GM12873 (cell line): ENCODE data around the gene SUCLG2.

Experiments used
- TF ChIP-seq, protein P1 (sequence below): IDR thresholded peaks from 2 replicates; pipeline ENCODE4 v1.5.1; 2012; ENCODE audit warnings: low read depth, mild to moderate bottlenecking, moderate library complexity, low read length, control low read depth; ENCODE audit not compliant: insufficient read depth; ENCODE audit errors: missing control alignments

The SUCLG2 gene

GRCh38 chr3:67540198-67540894 lies 114.1 kb downstream of the SUCLG2 start:
- TF ChIP-seq, protein P1, sequence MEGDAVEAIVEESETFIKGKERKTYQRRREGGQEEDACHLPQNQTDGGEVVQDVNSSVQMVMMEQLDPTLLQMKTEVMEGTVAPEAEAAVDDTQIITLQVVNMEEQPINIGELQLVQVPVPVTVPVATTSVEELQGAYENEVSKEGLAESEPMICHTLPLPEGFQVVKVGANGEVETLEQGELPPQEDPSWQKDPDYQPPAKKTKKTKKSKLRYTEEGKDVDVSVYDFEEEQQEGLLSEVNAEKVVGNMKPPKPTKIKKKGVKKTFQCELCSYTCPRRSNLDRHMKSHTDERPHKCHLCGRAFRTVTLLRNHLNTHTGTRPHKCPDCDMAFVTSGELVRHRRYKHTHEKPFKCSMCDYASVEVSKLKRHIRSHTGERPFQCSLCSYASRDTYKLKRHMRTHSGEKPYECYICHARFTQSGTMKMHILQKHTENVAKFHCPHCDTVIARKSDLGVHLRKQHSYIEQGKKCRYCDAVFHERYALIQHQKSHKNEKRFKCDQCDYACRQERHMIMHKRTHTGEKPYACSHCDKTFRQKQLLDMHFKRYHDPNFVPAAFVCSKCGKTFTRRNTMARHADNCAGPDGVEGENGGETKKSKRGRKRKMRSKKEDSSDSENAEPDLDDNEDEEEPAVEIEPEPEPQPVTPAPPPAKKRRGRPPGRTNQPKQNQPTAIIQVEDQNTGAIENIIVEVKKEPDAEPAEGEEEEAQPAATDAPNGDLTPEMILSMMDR, result no peak

GRCh38 chr3:67535006-67535405 lies 119.4 kb downstream of the SUCLG2 start:
- TF ChIP-seq, protein P1, result no peak

DNA sequence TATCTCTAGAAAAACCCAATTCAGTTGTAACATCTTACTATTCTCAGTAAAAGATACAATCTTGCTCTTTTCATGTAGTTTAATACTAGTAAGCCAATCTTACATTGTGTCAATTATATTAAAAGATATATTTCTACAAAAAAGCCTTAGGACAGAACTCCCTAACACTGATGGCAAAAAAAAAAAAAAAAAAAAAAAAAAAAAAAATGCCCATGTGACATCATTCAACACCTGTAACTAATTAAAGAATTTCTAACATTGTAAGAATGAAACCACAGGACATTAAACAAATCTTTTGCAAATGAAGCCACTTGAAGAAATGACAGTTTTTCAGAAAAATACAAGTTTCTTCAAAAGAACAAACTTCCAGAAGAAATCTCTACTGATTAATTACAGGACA lies 119.8 kb downstream of the SUCLG2 start:
- TF ChIP-seq, protein P1, result no peak

GRCh38 chr3:67531181-67532101 lies 123.0 kb downstream of the SUCLG2 start:
- TF ChIP-seq, protein P1, result no peak

DNA sequence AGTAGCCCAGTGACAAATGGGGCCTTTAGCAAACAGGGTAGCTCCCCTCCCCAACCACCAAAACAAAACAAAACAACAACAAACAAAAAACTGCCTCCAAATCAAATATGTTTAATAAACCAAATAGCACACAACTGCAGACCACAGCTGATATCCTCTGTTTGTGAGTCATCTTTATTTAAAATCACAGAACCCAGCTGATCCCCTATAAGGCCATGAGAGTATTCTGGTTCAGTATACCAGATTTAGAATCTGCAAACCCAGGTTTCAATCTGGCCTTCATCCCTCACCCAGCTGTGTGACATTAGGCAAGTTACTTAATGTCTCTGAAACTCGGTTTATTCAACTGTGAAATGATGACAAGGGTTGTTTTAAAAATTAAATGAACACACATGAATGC lies 124.5 kb downstream of the SUCLG2 start:
- TF ChIP-seq, protein P1, result no peak

GRCh38 chr3:67529337-67529736 lies 125.1 kb downstream of the SUCLG2 start:
- TF ChIP-seq, protein P1, result no peak

DNA sequence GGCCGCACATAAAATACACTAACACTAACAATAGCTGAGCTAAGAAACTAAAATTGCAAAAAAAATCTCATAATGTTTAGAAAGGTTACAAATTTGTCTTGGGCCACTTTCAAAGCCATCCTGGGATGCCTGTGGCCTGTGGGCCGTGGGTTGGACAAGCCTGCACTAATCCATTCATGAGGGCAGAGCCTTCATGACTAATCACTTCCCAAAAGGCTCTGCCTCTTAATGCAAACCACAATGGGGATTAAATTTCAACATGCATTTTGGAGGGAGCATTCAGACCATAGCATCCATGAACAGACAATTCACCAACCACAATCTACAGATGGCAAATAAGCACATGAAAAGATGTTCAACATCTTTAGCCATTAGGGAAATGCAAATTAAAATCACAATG lies 128.2 kb downstream of the SUCLG2 start:
- TF ChIP-seq, protein P1, result no peak
